Peyer's patch (tissue), 4 donors: ENCODE measurements around the gene ELF2.

Experiments used
- CTCF ChIP-seq, 6 experiments: fragments of 450-650 bp in 4 of 6; fragments of 200-600 bp in 2 of 6; sonication (generic) in 1 of 6; IDR thresholded peaks; one replicate each; pipeline ENCODE4 v1.5.1; 2017 to 2019; ENCODE audit warnings: antibody characterized with exemption in 6 of 6, mild to moderate bottlenecking in 3 of 6, moderate library complexity in 1 of 6
- POLR2A ChIP-seq, 2 donors: fragments of 450-650 bp; IDR thresholded peaks; one replicate each; pipeline ENCODE4 v1.5.1; 2017; ENCODE audit warnings: antibody characterized with exemption in 2 of 2, mild to moderate bottlenecking in 2 of 2, moderate library complexity in 2 of 2

DNA sequence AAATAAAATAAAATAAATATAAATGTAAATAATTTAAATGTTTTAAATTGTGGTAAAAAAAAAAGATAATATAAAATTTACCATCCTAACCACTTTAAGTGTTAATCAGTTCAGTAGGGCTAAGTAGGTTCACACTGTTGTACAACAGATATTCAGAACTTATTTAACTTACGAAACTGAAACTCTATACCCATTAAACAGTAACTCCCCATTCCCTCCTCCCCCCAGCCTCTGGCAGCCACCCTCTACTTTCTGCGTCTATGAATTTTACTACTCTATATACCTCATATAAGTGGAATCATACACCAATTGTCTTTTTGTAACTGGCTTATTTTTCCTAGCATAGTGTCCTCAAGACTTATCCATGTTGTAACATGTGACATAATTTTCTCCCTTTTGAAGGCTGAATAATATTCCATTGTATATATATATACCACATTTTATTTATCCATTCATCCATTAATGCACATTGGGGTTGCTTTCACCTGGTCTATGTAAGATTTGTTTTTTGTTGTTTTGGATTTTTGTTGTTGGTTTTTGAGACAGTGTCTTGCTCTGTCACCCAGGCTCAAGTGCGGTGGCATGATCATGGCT is 32.5 kb upstream of the ELF2 start:
- TF ChIP-seq CTCF (IDR thresholded peaks at IDR 0.05) (no peak), POLR2A (IDR thresholded peaks at IDR 0.05) (no peak)
